Smooth muscle cell (in vitro differentiated cells): ENCODE data around the gene NCL. TPM values are rescaled to one million over a fixed set of nuclear protein-coding genes. Genes with fewer than 3 reads are reported as not detected.
"Not testable (repeated sequence)": the region's sequence is repeated elsewhere in the genome, so short reads cannot be mapped to it uniquely, and the experiment has no call there.

Experiments
- DNase-seq: peaks from one replicate; lab custom pipeline; 2025; ENCODE audit not compliant: unreplicated experiment; lab: John Stamatoyannopoulos, UW
- H2AFZ ChIP-seq: fragments of 200-600 bp; sonication (generic); 2 replicates; pipeline ENCODE4 v1.6.0; 2016; ENCODE audit warnings: antibody characterized with exemption, low read depth, mild to moderate bottlenecking
- H3F3A ChIP-seq: fragments of 200-600 bp; sonication (generic); 2 replicates; pipeline ENCODE4 v1.6.0; 2017; ENCODE audit warnings: antibody characterized with exemption, low read depth
- H3K27ac ChIP-seq: fragments of 200-600 bp; sonication (generic); 2 replicates; pipeline ENCODE4 v1.5.1; 2016; ENCODE audit warnings: low read depth, mild to moderate bottlenecking
- H3K27me3 ChIP-seq: fragments of 200-600 bp; sonication (generic); 2 replicates; pipeline ENCODE4 v1.6.1; 2016; ENCODE audit warnings: low read depth, mild to moderate bottlenecking
- H3K36me3 ChIP-seq: fragments of 200-600 bp; sonication (generic); 2 replicates; pipeline ENCODE4 v1.5.1; 2016; ENCODE audit warnings: low read depth
- H3K4me1 ChIP-seq: fragments of 200-600 bp; sonication (generic); 2 replicates; pipeline ENCODE4 v1.5.1; 2016; ENCODE audit warnings: low read depth
- H3K4me2 ChIP-seq: fragments of 200-600 bp; sonication (generic); 2 replicates; pipeline ENCODE4 v1.6.0; 2016; ENCODE audit warnings: mild to moderate bottlenecking
- H3K4me3 ChIP-seq: fragments of 200-600 bp; sonication (generic); 2 replicates; pipeline ENCODE4 v1.5.1; 2016; ENCODE audit warnings: mild to moderate bottlenecking
- H3K79me2 ChIP-seq: fragments of 200-600 bp; sonication (generic); 2 replicates; pipeline ENCODE4 v1.6.0; 2016; ENCODE audit warnings: low read depth, mild to moderate bottlenecking
- H3K9ac ChIP-seq: fragments of 200-600 bp; sonication (generic); 2 replicates; pipeline ENCODE4 v1.6.0; 2016; ENCODE audit warnings: low read depth
- H3K9me3 ChIP-seq: fragments of 200-600 bp; sonication (generic); replicated peaks from 2 replicates; pipeline ENCODE4 v1.5.1; 2016; ENCODE audit warnings: low read depth
- H4K20me1 ChIP-seq: fragments of 200-600 bp; sonication (generic); 2 replicates; pipeline ENCODE4 v1.6.0; 2016; ENCODE audit warnings: low read depth
- CTCF ChIP-seq: fragments of 200-600 bp; sonication (generic); IDR thresholded peaks from 2 replicates; pipeline ENCODE4 v1.5.1; 2017; ENCODE audit warnings: borderline replicate concordance, mild to moderate bottlenecking, antibody characterized with exemption; ENCODE audit not compliant: insufficient read depth, poor library complexity, severe bottlenecking
- WGBS: methylation state at CpG from one replicate; pipeline ENCODE4 v1.1.7; 2016; ENCODE audit warnings: low lambda C conversion rate; 5-methylcytosine and 5-hydroxymethylcytosine counted together
- polyA plus RNA-seq: library from polyadenylated mRNA; unstranded; fragments of >200 nt; fragmentation: Nextera tagmentation; extraction: Ambion mirVana; gene quantifications from 2 replicates; pipeline ENCODE4 v1.2.1, GENCODE V29; 2016
- small RNA-seq: library from RNA; depleted of rRNA; stranded (forward); fragments of <200 nt; gene quantifications from one replicate; pipeline ENCODE3, GENCODE V24; 2014
- total RNA-seq: library from RNA; depleted of rRNA; stranded (reverse); fragments of >200 nt; gene quantifications from 2 replicates; pipeline ENCODE4 v1.2.3, GENCODE V29; 2014

NCL gene
- total and polyA plus RNA-seq, 2 experiments from 2014 or later = 108 to 219 TPM

- Histone ChIP-seq H3K4me2 (no peak overlapping the region), H3K9ac (no peak overlapping the region), H3K4me1 (peaks cover 6% of the 10 kb centered on the region), H3K4me3 (no peak overlapping the region), H2AFZ (no peak overlapping the region), H3K27me3 (peaks cover 7% of the 10 kb centered on the region), H3K27ac (no peak overlapping the region), H3F3A (no peaks in the 10 kb centered on the region), H4K20me1 (no peaks in the 10 kb centered on the region), H3K9me3 (no peaks in the 10 kb centered on the region), H3K36me3 (no peaks in the 10 kb centered on the region), H3K79me2 (no peaks in the 10 kb centered on the region)
- WGBS = 93% methylated on average over 5 of the region's 5 CpGs
- DNase-seq = no peak
- no peak for TF ChIP-seq CTCF
Measured at GRCh38 chr2:231409776-231410175, 54.5 kb downstream of the NCL start.

DNA sequence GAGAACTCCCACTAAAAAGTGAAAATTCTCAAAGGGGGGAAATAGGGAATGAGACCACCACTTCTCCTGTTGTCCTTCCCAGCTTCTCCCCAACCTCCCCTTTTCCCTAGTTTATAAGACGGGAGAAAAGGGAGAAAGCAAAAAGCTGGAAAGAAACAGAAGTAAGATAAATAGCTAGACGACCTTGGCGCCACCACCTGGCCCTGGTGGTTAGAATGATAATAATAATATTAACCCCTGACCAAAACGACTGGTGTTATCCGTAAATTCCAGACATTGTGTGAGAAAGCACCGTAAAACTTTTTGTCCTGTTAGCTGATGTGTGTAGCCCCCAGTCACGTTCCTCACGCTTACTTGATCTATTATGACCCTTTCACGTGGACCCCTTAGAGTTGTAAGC, 56.0 kb downstream of the NCL start:
- not testable (repeated sequence) for H3K27ac ChIP-seq, H3K4me3 ChIP-seq, H3K27me3 ChIP-seq, H3K9me3 ChIP-seq, DNase-seq, H3K4me1 ChIP-seq, H4K20me1 ChIP-seq, H3K9ac ChIP-seq, H3F3A ChIP-seq, H3K79me2 ChIP-seq, H2AFZ ChIP-seq, H3K36me3 ChIP-seq
- peak overlapping the region; percentile 39 for H3K4me2 ChIP-seq
- WGBS = 84% methylated on average over 9 of the region's 9 CpGs

GRCh38 chr2:231407686-231408085, 56.6 kb downstream of the NCL start:
- 89% methylated on average over 5 of the region's 5 CpGs for WGBS
- H3K4me1 ChIP-seq = peaks cover 12% of the 10 kb centered on the region
- not testable (repeated sequence) for H3K27ac ChIP-seq, DNase-seq, H3K9ac ChIP-seq, H3K9me3 ChIP-seq, H3K36me3 ChIP-seq, H4K20me1 ChIP-seq, H3K4me3 ChIP-seq, H3K27me3 ChIP-seq, H3F3A ChIP-seq, H2AFZ ChIP-seq, H3K79me2 ChIP-seq, H3K4me2 ChIP-seq

DNA sequence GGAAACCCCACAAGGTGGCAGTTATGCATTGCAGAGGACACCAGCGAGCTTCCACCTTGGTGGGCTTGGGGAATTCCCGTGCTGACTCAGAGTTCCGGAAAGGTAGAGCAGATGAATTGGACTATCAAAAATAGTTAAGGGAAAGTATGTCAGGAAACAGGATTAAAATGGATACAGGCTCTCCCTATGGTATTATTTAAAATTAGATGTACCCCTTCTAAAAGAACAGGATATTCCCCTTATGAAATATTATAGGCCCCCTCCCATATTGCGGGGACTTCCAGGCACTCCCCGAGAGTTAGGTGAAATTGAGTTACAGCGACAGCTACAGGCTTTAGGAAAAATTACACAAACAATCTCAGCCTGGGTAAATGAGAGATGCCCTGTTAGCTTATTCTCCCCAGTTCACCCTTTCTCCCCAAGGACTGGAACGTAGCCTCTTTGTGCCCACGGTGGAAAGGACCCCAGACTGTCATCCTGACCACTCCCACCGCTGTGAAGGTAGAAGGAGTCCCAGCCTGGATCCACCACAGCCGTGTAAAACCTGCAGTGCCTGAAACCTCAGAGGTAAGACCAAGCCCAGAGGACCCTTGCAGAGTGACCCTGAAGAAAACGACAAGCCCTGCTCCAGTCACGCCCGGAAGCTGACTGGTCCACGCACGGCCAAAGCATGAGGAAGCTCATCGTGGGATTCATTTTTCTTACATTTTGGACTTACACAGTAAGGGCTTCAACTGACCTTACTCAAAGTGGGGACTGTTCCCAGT, 58.5 kb downstream of the NCL start:
- DNase-seq, H3K79me2 ChIP-seq, H3K9me3 ChIP-seq, H3F3A ChIP-seq, H3K36me3 ChIP-seq, H2AFZ ChIP-seq, H3K9ac ChIP-seq, H4K20me1 ChIP-seq, H3K27ac ChIP-seq, H3K27me3 ChIP-seq, H3K4me3 ChIP-seq: not testable (repeated sequence)
- H3K4me1 ChIP-seq = peaks cover 20% of the 10 kb centered on the region
- 44% methylated on average over 16 of the region's 16 CpGs for WGBS
- peak; percentile 54 for TF ChIP-seq CTCF
- peak overlapping the region; percentile 30 for H3K4me2 ChIP-seq

DNA sequence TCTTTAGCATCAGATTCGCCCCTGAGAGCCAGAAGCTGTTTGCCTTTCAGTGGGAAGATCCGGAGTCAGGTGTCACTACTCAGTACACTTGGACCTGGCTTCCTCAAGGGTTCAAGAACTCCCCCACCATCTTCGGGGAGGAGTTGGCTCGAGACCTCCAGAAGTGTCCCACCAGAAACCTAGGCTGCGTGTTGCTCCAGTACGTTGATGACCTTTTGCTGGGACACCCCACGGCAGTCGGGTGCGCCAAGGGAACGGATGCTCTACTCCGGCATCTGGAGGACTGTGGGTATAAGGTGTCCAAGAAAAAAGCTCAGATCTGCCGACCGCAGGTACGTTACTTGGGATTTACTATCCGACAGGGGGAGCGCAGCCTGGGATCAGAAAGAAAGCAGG, 60.1 kb downstream of the NCL start:
- H3K36me3 ChIP-seq, H3K27me3 ChIP-seq, H2AFZ ChIP-seq, H3F3A ChIP-seq, H3K9me3 ChIP-seq, H3K27ac ChIP-seq, H4K20me1 ChIP-seq, DNase-seq, H3K4me2 ChIP-seq, H3K9ac ChIP-seq, H3K4me3 ChIP-seq, H3K79me2 ChIP-seq: not testable (repeated sequence)
- H3K4me1 ChIP-seq = peaks cover 25% of the 10 kb centered on the region
- WGBS = 96% methylated on average over 16 of the region's 16 CpGs

Small RNA genes lying within 50 kb of the gene (small RNA-seq; reads per million reads assigned to genes)
- gene RNU2-22P = not detected
- 64.3 reads per million, percentile 97 among the genes with 10 or more reads in this experiment for gene SNORA75
- gene SNORD20 = not detected
- 1,493 reads per million, percentile 100 among the genes with 10 or more reads in this experiment for gene SNORD82

Other genes starting within 250 kb of the NCL start
- 0.85 and 1.5 TPM in 2 replicates for gene B3GNT7, start 68.8 kb downstream of the NCL start, total RNA-seq
- gene B3GNT7, start 68.8 kb downstream of the NCL start, polyA plus RNA-seq = 0.62 and 1.0 TPM in 2 replicates
- gene NMUR1, start 66.0 kb upstream of the NCL start, total RNA-seq = not detected in 2 replicates
- gene NMUR1, start 66.0 kb upstream of the NCL start, polyA plus RNA-seq = not detected in 2 replicates
- gene TEX44, start 128.4 kb upstream of the NCL start, total RNA-seq = not detected in 2 replicates
- not detected in 2 replicates for gene TEX44, start 128.4 kb upstream of the NCL start, polyA plus RNA-seq
- 576 and 655 TPM in 2 replicates for gene PTMA, start 244.0 kb upstream of the NCL start, total RNA-seq
- 615 and 653 TPM in 2 replicates for gene PTMA, start 244.0 kb upstream of the NCL start, polyA plus RNA-seq